ENCODE data around the gene C3.

The C3 gene

DNA sequence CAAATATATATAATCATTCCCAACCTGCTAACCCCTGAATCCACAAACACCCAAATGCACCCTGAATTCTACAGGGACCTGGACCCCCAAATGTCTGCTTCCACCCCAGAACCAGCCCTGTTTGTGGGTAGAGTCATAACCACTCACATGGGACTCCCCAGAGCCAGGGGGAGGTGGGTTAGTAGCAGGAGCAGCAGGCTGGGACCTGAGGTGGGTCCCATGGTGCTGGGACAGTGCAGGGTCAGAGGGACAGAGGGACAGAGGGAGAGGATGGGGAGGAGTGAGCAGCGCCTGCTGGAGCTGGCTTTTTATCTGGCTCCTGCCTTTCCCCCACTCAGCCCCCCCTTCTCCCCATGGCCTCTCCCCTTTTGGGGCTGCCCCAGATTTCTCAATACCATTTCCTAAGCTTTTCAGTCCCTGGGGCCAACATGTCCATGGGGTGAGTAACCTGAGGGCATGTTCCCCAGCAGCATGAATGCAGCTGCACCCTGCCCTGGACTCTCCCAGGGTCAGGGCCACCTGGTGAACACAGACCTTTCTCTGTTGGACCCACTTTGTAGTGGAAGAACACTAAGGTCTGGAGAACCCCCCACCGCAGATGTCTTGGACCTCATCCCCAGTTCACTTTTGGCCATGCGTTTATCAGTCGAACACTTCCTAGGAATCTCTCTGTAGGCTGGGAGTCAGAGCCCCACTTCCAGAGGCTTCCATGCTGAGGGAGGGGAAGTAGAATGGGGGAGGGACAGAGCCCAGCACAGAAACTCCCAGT, at the start of gene C3:
Gene C3, minus strand, starts transcription at position 282 of the 769 bp plus-strand sequence. Its CDS starts 61 bp downstream, at position 221.
- Histone ChIP-seq H3K27me3 (ENCODE audit: insufficient read depth, low read depth) (no peaks in the 10 kb centered on the region; the same call in 1 of the 2 replicates), H3K36me3 (ENCODE audit: insufficient read depth) (no peaks in the 10 kb centered on the region), H3K79me2 (ENCODE audit: insufficient read depth, low read depth) (no peaks in the 10 kb centered on the region), H3K4me3 (IDR thresholded peaks at IDR 0.05; ENCODE audit: insufficient read depth, low read depth, low read length) (no peak within 1 kb of the TSS), H2AFZ (ENCODE audit: low read depth) (no peak within 1 kb of the TSS), H3K4me1 (ENCODE audit: low read depth, poor library complexity, severe bottlenecking) (no peaks in the 10 kb centered on the region), H4K20me1 (ENCODE audit: insufficient read depth) (no peaks in the 10 kb centered on the region), H3K9ac (no peak within 1 kb of the TSS), H3K4me2 (no peak within 1 kb of the TSS), H3K27ac (no peak within 1 kb of the TSS)
- TF ChIP-seq CTCF (conservative IDR thresholded peaks at IDR 0.05; ENCODE audit: low read depth, low read length), result no peak

- peak; percentile 35; the same call in 1 of the 2 replicates for TF ChIP-seq CTCF (conservative IDR thresholded peaks at IDR 0.05; ENCODE audit: low read depth, low read length)
- Histone ChIP-seq H3K4me1 (ENCODE audit: low read depth, poor library complexity, severe bottlenecking) (peaks cover 25% of the 10 kb centered on the region), H3K36me3 (ENCODE audit: insufficient read depth) (no peaks in the 10 kb centered on the region), H3K4me2 (no peak overlapping the region), H3K27me3 (ENCODE audit: insufficient read depth, low read depth) (no peaks in the 10 kb centered on the region), H3K4me3 (IDR thresholded peaks at IDR 0.05; ENCODE audit: insufficient read depth, low read depth, low read length) (no peak overlapping the region), H3K79me2 (ENCODE audit: insufficient read depth, low read depth) (peaks cover 32% of the 10 kb centered on the region; the same call in 1 of the 2 replicates), H4K20me1 (ENCODE audit: insufficient read depth) (no peaks in the 10 kb centered on the region), H2AFZ (ENCODE audit: low read depth) (no peak overlapping the region), H3K9ac (no peak overlapping the region), H3K27ac (no peak overlapping the region)
These were observed 48.7 kb upstream of the C3 start for GRCh38 chr19:6769006-6769619.

DNA sequence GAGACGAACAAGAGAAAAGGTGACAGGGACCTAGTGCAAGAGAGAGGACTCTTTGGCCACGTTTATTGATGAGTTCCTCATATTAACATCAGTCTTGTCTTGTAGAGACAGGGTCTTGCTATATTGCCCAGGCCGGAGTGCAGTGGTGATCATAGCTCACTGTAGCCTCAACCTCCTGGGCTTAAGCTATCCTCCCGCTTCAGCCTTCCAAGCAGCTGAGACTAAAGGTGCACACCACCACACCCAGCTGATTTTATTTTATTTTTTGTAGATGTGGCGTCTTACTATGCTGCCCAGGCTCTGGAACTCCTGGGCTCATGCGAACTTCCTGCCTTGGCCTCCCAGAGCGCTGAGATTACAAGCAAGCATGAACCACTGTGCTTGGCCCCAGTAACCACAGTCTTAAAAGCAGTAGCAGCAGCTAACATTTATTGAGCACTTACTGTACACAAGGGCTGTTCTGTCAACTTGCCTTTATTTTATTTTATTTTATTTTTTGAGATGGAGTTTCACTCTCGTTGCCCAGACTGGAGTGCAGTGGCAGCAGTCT, 47.9 kb upstream of the C3 start:
- Histone ChIP-seq H3K4me3 (IDR thresholded peaks at IDR 0.05; ENCODE audit: insufficient read depth, low read depth, low read length) (no peak overlapping the region), H4K20me1 (ENCODE audit: insufficient read depth) (no peaks in the 10 kb centered on the region), H3K36me3 (ENCODE audit: insufficient read depth) (no peaks in the 10 kb centered on the region), H3K9ac (no peak overlapping the region), H3K4me2 (peak overlapping the region; percentile 47; the same call in 1 of the 2 replicates), H3K27ac (no peak overlapping the region), H3K79me2 (ENCODE audit: insufficient read depth, low read depth) (peaks cover 26% of the 10 kb centered on the region; the same call in 1 of the 2 replicates), H2AFZ (ENCODE audit: low read depth) (peak overlapping the region; percentile 93; the same call in 1 of the 2 replicates), H3K27me3 (ENCODE audit: insufficient read depth, low read depth) (no peaks in the 10 kb centered on the region), H3K4me1 (ENCODE audit: low read depth, poor library complexity, severe bottlenecking) (peaks cover 20% of the 10 kb centered on the region)
- TF ChIP-seq CTCF (conservative IDR thresholded peaks at IDR 0.05; ENCODE audit: low read depth, low read length), result no peak

- Histone ChIP-seq H3K4me2 (peak within 1 kb of the TSS; percentile 61), H3K79me2 (ENCODE audit: insufficient read depth, low read depth) (peaks cover 20% of the 10 kb centered on the region; the same call in 1 of the 2 replicates), H3K27ac (no peak within 1 kb of the TSS)
These were observed 47.1 kb upstream of the C3 start, which contains the start of gene SH2D3A for GRCh38 chr19:6767357-6768235. TSS of gene SH2D3A (minus strand) at chr19:6767435. CDS start at chr19:6763748, 3,687 bp downstream.

More at GRCh38 chr19:6767357-6768235, 47.1 kb upstream of the C3 start, which contains the start of gene SH2D3A:
- Histone ChIP-seq H3K36me3 (ENCODE audit: insufficient read depth) (no peaks in the 10 kb centered on the region), H3K27me3 (ENCODE audit: insufficient read depth, low read depth) (no peaks in the 10 kb centered on the region), H3K9ac (peak within 1 kb of the TSS; percentile 65), H3K4me3 (IDR thresholded peaks at IDR 0.05; ENCODE audit: insufficient read depth, low read depth, low read length) (no peak within 1 kb of the TSS), H3K4me1 (ENCODE audit: low read depth, poor library complexity, severe bottlenecking) (peaks cover 20% of the 10 kb centered on the region), H4K20me1 (ENCODE audit: insufficient read depth) (no peaks in the 10 kb centered on the region), H2AFZ (ENCODE audit: low read depth) (peak within 1 kb of the TSS; percentile 93)
- TF ChIP-seq CTCF (conservative IDR thresholded peaks at IDR 0.05; ENCODE audit: low read depth, low read length), result no peak
